PC-3 (cell line): ENCODE data around the gene THOC1.

Experiments used
- EZH2 ChIP-seq: fragments of 300-600 bp; sonication (generic); IDR thresholded peaks from one replicate; pipeline ENCODE4 v1.6.1; 2017; ENCODE audit warnings: antibody characterized with exemption, mild to moderate bottlenecking, low read length; ENCODE audit not compliant: unreplicated experiment
- EZH2phosphoT487 ChIP-seq: fragments of 300-600 bp; sonication (generic); IDR thresholded peaks from 2 replicates; pipeline ENCODE4 v1.6.1; 2018; ENCODE audit warnings: mild to moderate bottlenecking, antibody characterized with exemption, low read length, borderline replicate concordance
- TF ChIP-seq, protein P1 (sequence below): fragments of 300-600 bp; sonication (generic); conservative IDR thresholded peaks from 2 replicates; pipeline ENCODE4 v1.5.1; 2017; ENCODE audit warnings: antibody characterized with exemption, low read depth, mild to moderate bottlenecking, low read length

DNA sequence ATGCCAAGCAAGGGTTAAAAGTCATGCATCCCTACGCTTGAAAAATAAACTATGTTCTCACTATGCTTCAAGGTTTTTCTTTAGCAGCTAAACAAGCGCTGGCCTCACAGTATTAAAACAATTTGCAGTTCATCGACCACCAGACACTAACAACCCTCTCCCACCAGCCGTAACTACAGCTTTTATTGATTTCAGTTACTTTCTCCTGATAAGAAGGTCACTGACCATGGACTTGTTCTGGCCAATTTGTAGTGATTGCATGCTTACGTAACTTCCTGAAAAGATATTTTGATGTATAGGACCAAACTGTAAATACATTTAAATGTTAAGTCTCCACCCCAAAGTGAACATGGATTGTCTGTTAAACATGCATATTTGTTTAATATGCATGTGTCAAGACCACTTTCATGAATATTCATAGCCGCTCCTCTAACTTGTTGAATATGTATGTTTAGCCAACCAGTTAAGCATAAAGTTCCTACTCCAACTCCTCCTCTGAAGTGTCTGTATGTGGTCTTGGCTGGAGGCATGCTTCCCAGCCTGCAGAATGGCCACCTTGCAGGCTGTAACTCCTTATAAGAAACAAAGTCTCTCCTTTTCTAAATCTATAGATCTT lies 1.7 kb upstream of the THOC1 start:
- TF ChIP-seq, protein P1, sequence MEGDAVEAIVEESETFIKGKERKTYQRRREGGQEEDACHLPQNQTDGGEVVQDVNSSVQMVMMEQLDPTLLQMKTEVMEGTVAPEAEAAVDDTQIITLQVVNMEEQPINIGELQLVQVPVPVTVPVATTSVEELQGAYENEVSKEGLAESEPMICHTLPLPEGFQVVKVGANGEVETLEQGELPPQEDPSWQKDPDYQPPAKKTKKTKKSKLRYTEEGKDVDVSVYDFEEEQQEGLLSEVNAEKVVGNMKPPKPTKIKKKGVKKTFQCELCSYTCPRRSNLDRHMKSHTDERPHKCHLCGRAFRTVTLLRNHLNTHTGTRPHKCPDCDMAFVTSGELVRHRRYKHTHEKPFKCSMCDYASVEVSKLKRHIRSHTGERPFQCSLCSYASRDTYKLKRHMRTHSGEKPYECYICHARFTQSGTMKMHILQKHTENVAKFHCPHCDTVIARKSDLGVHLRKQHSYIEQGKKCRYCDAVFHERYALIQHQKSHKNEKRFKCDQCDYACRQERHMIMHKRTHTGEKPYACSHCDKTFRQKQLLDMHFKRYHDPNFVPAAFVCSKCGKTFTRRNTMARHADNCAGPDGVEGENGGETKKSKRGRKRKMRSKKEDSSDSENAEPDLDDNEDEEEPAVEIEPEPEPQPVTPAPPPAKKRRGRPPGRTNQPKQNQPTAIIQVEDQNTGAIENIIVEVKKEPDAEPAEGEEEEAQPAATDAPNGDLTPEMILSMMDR: no peak
- TF ChIP-seq EZH2: no peak
- TF ChIP-seq EZH2phosphoT487: no peak
